PC-3 (cell line): ENCODE data around the gene SUSD4. TPM values are rescaled to one million over a fixed set of nuclear protein-coding genes. Genes with fewer than 3 reads are reported as not detected.
"Not testable (repeated sequence)": the region's sequence is repeated elsewhere in the genome, so short reads cannot be mapped to it uniquely, and the experiment has no call there.

Experiments
- ATAC-seq: fragments of 200-7000 bp; cut with Tn5 transposase; 2 replicates; pipeline ENCODE4 v1.9.1; 2020; ENCODE audit warnings: mild to moderate bottlenecking, moderate library complexity
- BruUV-seq: library from RNA; stranded (reverse); fragments of 400-500 nt; replicated peaks from 2 replicates; lab custom pipeline; 2021; lab: Mats Ljungman, UMichigan
- CTCF ChIA-PET: fragments of 300-600 bp; sonication (Branson Sonifier 250); formaldehyde crosslinking; loops from one replicate; lab custom pipeline; 2022; ENCODE audit warnings: antibody characterized with exemption; lab: Charles Lee
- POLR2A ChIA-PET: fragments of 300-600 bp; sonication (Branson Sonifier 250); formaldehyde crosslinking; loops from one replicate; lab custom pipeline; 2022; ENCODE audit warnings: antibody characterized with exemption; ENCODE audit not compliant: unreplicated experiment; lab: Charles Lee
- DNase-seq: peaks from one replicate; pipeline ENCODE4 v3.0.0-alpha.2; 2015
- H2AFZ ChIP-seq: fragments of 300-600 bp; sonication (generic); 2 replicates; pipeline ENCODE4 v1.6.0; 2016; ENCODE audit warnings: antibody characterized with exemption, low read length
- H3F3A ChIP-seq: fragments of 300-600 bp; sonication (generic); one replicate; pipeline ENCODE4 v1.6.0; 2017; ENCODE audit warnings: antibody characterized with exemption, low read length, control low read depth, mild to moderate bottlenecking; ENCODE audit not compliant: unreplicated experiment
- H3K27ac ChIP-seq: fragments of 300-600 bp; sonication (generic); 2 replicates; pipeline ENCODE4 v1.5.1; 2016; ENCODE audit warnings: mild to moderate bottlenecking, low read length
- H3K27me3 ChIP-seq: fragments of 300-600 bp; sonication (generic); 2 replicates; pipeline ENCODE4 v1.6.1; 2016; ENCODE audit warnings: low read length, mixed read lengths
- H3K36me3 ChIP-seq: fragments of 300-600 bp; sonication (generic); 2 replicates; pipeline ENCODE4 v1.6.1; 2016; ENCODE audit warnings: low read depth, mixed run types, low read length, mixed read lengths
- H3K4me1 ChIP-seq: fragments of 300-600 bp; sonication (generic); 2 replicates; pipeline ENCODE4 v1.5.1; 2016; ENCODE audit warnings: low read length; ENCODE audit not compliant: insufficient read depth
- H3K4me2 ChIP-seq: fragments of 300-600 bp; sonication (generic); 2 replicates; pipeline ENCODE4 v1.6.0; 2016; ENCODE audit warnings: low read length
- H3K4me3 ChIP-seq: fragments of 300-600 bp; sonication (generic); 2 replicates; pipeline ENCODE4 v1.5.1; 2016; ENCODE audit warnings: mild to moderate bottlenecking, low read length, mixed read lengths
- H3K79me2 ChIP-seq: fragments of 300-600 bp; sonication (generic); 2 replicates; pipeline ENCODE4 v1.6.1; 2017; ENCODE audit warnings: low read length, mixed read lengths
- H3K9ac ChIP-seq: fragments of 300-600 bp; sonication (generic); 2 replicates; pipeline ENCODE4 v1.6.0; 2016; ENCODE audit warnings: mild to moderate bottlenecking, low read length
- H3K9me2 ChIP-seq: fragments of 300-600 bp; sonication (generic); replicated peaks from 2 replicates; pipeline ENCODE4 v1.6.1; 2016; ENCODE audit warnings: mixed run types, low read length, mixed read lengths
- H3K9me3 ChIP-seq: fragments of 300-600 bp; sonication (generic); 2 replicates; pipeline ENCODE4 v1.6.1; 2016; ENCODE audit warnings: low read length, mixed read lengths
- H4K20me1 ChIP-seq: fragments of 300-600 bp; sonication (generic); 2 replicates; pipeline ENCODE4 v1.6.1; 2016; ENCODE audit warnings: low read length, mixed read lengths
- EZH2 ChIP-seq: fragments of 300-600 bp; sonication (generic); IDR thresholded peaks from one replicate; pipeline ENCODE4 v1.6.1; 2017; ENCODE audit warnings: antibody characterized with exemption, mild to moderate bottlenecking, low read length; ENCODE audit not compliant: unreplicated experiment
- EZH2phosphoT487 ChIP-seq: fragments of 300-600 bp; sonication (generic); IDR thresholded peaks from 2 replicates; pipeline ENCODE4 v1.6.1; 2018; ENCODE audit warnings: mild to moderate bottlenecking, antibody characterized with exemption, low read length, borderline replicate concordance
- intact Hi-C: fragments of 100-400 bp; cut with micrococcal nuclease; formaldehyde crosslinking; loops from 2 replicates; pipeline ENCODE4 v1.9.0; 2023
- total RNA-seq: library from RNA; depleted of rRNA; stranded (reverse); fragments of >200 nt; gene quantifications from 2 replicates; pipeline ENCODE4 v1.2.3, GENCODE V29; 2014
- TF ChIP-seq, protein P1 (sequence below): fragments of 300-600 bp; sonication (generic); conservative IDR thresholded peaks from 2 replicates; pipeline ENCODE4 v1.5.1; 2017; ENCODE audit warnings: antibody characterized with exemption, low read depth, mild to moderate bottlenecking, low read length

Gene SUSD4
- total RNA-seq, 1 experiment from 2014 or later, result 5.2 TPM

DNA sequence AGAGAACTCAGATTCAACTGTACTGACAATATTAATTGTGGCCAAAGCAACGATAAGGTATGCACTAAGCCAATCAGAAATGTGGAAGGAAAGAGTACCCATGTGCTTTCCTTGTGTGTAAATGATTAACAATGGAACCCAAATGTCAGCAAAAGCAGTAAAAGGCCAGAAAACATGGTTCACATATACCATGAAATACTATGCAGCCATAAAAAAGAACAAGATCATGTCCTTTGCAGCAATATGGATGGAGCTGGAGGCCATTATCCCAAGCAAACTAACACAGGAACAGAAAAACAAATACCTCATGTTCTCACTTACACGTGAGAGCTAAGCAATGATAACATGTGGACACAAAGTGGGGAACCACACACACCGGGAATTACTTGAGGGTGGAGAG is 78.5 kb downstream of the SUSD4 start:
- no peak for ATAC-seq
- H3K4me1 ChIP-seq, result no peaks in the 10 kb centered on the region
- no peaks in the 10 kb centered on the region for H4K20me1 ChIP-seq
- H2AFZ ChIP-seq, result no peak overlapping the region
- intact Hi-C loops, result no loop called here
- H3K4me3 ChIP-seq, result no peak overlapping the region
- no peaks in the 10 kb centered on the region for H3K9me2 ChIP-seq
- H3K9me3 ChIP-seq, result no peaks in the 10 kb centered on the region
- no peaks in the 10 kb centered on the region for H3K36me3 ChIP-seq
- CTCF ChIA-PET, result no interaction called here
- no peak for DNase-seq
- H3K9ac ChIP-seq, result no peak overlapping the region
- H3F3A ChIP-seq, result no peaks in the 10 kb centered on the region
- no peak overlapping the region for H3K4me2 ChIP-seq
- POLR2A ChIA-PET, result no interaction called here
- H3K27me3 ChIP-seq, result peaks cover 14% of the 10 kb centered on the region; the same call in 1 of the 2 replicates
- TF ChIP-seq EZH2phosphoT487 (no peak), EZH2 (no peak)
- TF ChIP-seq, protein P1, sequence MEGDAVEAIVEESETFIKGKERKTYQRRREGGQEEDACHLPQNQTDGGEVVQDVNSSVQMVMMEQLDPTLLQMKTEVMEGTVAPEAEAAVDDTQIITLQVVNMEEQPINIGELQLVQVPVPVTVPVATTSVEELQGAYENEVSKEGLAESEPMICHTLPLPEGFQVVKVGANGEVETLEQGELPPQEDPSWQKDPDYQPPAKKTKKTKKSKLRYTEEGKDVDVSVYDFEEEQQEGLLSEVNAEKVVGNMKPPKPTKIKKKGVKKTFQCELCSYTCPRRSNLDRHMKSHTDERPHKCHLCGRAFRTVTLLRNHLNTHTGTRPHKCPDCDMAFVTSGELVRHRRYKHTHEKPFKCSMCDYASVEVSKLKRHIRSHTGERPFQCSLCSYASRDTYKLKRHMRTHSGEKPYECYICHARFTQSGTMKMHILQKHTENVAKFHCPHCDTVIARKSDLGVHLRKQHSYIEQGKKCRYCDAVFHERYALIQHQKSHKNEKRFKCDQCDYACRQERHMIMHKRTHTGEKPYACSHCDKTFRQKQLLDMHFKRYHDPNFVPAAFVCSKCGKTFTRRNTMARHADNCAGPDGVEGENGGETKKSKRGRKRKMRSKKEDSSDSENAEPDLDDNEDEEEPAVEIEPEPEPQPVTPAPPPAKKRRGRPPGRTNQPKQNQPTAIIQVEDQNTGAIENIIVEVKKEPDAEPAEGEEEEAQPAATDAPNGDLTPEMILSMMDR, result no peak
- no peaks in the 10 kb centered on the region for H3K79me2 ChIP-seq
- BruUV-seq, result no TSS peak
- no peak overlapping the region for H3K27ac ChIP-seq

DNA sequence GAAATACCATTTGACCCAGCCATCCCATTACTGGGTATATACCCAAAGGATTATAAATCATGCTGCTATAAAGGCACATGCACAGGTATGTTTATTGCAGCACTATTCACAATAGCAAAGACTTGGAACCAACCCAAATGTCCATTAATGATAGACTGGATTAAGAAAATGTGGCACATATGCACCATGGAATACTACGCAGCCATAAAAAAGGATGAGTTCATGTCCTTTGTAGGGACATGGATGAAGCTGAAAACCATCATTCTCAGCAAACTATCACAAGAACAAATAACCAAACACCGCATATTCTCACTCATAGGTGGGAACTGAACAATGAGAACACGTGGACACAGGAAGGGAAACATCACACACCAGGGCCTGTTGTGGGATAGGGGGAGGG is 80.3 kb downstream of the SUSD4 start:
- H3F3A ChIP-seq, H3K27me3 ChIP-seq, H2AFZ ChIP-seq, H3K79me2 ChIP-seq, H3K9me3 ChIP-seq, DNase-seq, H3K4me1 ChIP-seq, H3K27ac ChIP-seq, H3K4me3 ChIP-seq, POLR2A ChIA-PET, H3K9me2 ChIP-seq, H3K9ac ChIP-seq, CTCF ChIA-PET, intact Hi-C loops, H4K20me1 ChIP-seq, H3K4me2 ChIP-seq, ATAC-seq, H3K36me3 ChIP-seq, BruUV-seq: not testable (repeated sequence)

DNA sequence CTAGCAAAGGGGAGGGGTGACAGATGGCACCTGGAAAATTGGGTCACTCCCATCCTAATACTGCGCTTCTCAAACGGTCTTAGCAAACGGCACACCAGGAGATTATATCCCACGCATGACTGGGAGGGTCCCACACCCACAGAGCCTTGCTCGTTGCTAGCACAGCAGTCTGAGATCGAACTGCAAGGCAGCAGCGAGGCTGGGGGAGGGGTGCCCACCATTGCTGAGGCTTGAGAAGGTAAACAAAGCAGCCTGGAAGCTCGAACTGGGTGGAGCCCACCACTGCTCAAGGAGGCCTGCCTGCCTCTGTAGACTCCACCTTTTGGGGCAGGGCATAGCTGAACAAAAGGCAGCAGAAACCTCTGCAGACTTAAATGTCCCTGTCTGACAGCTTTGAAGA is 85.7 kb downstream of the SUSD4 start:
- H3K36me3 ChIP-seq, intact Hi-C loops, H3K9me3 ChIP-seq, CTCF ChIA-PET, H3K4me2 ChIP-seq, DNase-seq, H3K4me3 ChIP-seq, H3K9me2 ChIP-seq, H2AFZ ChIP-seq, H3K27ac ChIP-seq, POLR2A ChIA-PET, H4K20me1 ChIP-seq, H3K9ac ChIP-seq, H3K4me1 ChIP-seq, H3F3A ChIP-seq, ATAC-seq, H3K79me2 ChIP-seq, BruUV-seq: not testable (repeated sequence)
- H3K27me3 ChIP-seq, result peaks cover 17% of the 10 kb centered on the region; the same call in 1 of the 2 replicates

DNA sequence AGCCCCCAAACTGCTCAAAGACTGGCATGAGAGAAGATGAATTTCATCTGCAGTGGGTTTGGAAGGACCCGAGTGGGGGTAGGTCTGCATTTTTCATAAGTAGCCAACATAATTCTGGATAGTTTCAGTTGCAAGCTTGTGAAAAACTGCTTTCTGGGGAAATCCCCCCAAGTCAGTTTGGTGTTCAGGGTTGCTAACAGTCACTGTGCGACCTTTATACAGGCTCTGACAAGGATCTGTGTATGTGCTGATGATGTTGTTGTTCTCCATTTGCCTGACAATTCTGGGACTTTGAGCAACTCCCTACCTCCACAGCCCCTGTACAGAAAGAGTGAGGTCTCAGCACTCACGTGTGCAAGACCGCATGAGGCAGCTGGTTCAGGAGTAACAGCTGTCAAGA is 87.9 kb downstream of the SUSD4 start:
- TF ChIP-seq EZH2phosphoT487 (no peak), EZH2 (no peak)
- TF ChIP-seq, protein P1, result no peak
- Histone ChIP-seq H3K79me2 (no peaks in the 10 kb centered on the region), H3K9me2 (no peaks in the 10 kb centered on the region), H3K9ac (no peak overlapping the region), H3K27me3 (peaks cover 19% of the 10 kb centered on the region; the same call in 1 of the 2 replicates), H3K27ac (no peak overlapping the region), H3K36me3 (no peaks in the 10 kb centered on the region), H3K4me1 (no peaks in the 10 kb centered on the region), H4K20me1 (no peaks in the 10 kb centered on the region), H3K4me3 (no peak overlapping the region), H3K4me2 (no peak overlapping the region), H3F3A (no peaks in the 10 kb centered on the region), H3K9me3 (no peaks in the 10 kb centered on the region), H2AFZ (no peak overlapping the region)
- CTCF ChIA-PET, result no interaction called here
- POLR2A ChIA-PET, result no interaction called here
- no TSS peak for BruUV-seq
- DNase-seq, result no peak
- intact Hi-C loops, result no loop called here
- no peak for ATAC-seq
